Breast epithelium (tissue), 3 donors: ENCODE measurements around the gene PRXL2B.

ENCODE experiments used
- CTCF ChIP-seq, 3 donors: fragments of 450-650 bp; IDR thresholded peaks; one replicate each; pipeline ENCODE4 v1.5.1; 2016 to 2017; ENCODE audit warnings: antibody characterized with exemption in 3 of 3, mild to moderate bottlenecking in 3 of 3, moderate library complexity in 3 of 3
- POLR2A ChIP-seq: fragments of 450-650 bp; IDR thresholded peaks from one replicate; pipeline ENCODE4 v1.6.1; 2016; ENCODE audit warnings: antibody characterized with exemption, mild to moderate bottlenecking, moderate library complexity
- POLR2AphosphoS5 ChIP-seq, 3 donors: sonication (generic); formaldehyde crosslinking; IDR thresholded peaks; one replicate each; pipeline ENCODE4 v1.6.1; 2017; ENCODE audit warnings: antibody characterized with exemption in 3 of 3

GRCh38 chr1:2542246-2542915, 44.2 kb upstream of the PRXL2B start:
- TF ChIP-seq CTCF (IDR thresholded peaks at IDR 0.05) (no peak), POLR2A (no peak), POLR2AphosphoS5 (IDR thresholded peaks at IDR 0.05) (no peak)
